CD14-positive monocyte (primary cell): ENCODE measurements around the gene PEX11A. TPM values are rescaled to one million over a fixed set of nuclear protein-coding genes. Genes with fewer than 3 reads are reported as not detected.

Experiments used
- DNase-seq, 3 donors: peaks; one replicate each; pipeline ENCODE4 v3.0.0-alpha.2; 2011 to 2022
- H2AFZ ChIP-seq: 2 replicates; pipeline ENCODE4 v1.6.0; 2012; ENCODE audit warnings: mild to moderate bottlenecking, low read depth, low read length, inconsistent platforms; ENCODE audit not compliant: insufficient read depth, poor library complexity, severe bottlenecking
- H3K27ac ChIP-seq, 2 donors: 1 replicate in 1 of 2; 2 replicates in 1 of 2; pipeline ENCODE4 v1.5.1; 2012 to 2013; ENCODE audit warnings: low read length in 2 of 2, control low read depth in 1 of 2, inconsistent platforms in 1 of 2, low read depth in 1 of 2, mild to moderate bottlenecking in 1 of 2
- H3K27me3 ChIP-seq, 2 donors: one replicate each; pipeline versions ENCODE4 v1.6.0 to v1.6.1; 2011 to 2013; ENCODE audit warnings: low read length in 2 of 2; ENCODE audit not compliant: control insufficient read depth in 2 of 2, insufficient read depth in 2 of 2
- H3K36me3 ChIP-seq, 2 donors: replicated peaks in 1 of 2; 1 replicate in 1 of 2; 2 replicates in 1 of 2; pipeline versions ENCODE4 v1.5.1 to v1.6.1; 2012 to 2013; ENCODE audit warnings: low read length in 2 of 2, control low read depth in 1 of 2, inconsistent platforms in 1 of 2, mild to moderate bottlenecking in 1 of 2; ENCODE audit not compliant: insufficient read depth in 2 of 2, control insufficient read depth in 1 of 2
- H3K4me1 ChIP-seq, 2 donors: 1 replicate in 1 of 2; 2 replicates in 1 of 2; pipeline versions ENCODE4 v1.5.1 to v1.6.1; 2012 to 2013; ENCODE audit warnings: low read length in 2 of 2, control low read depth in 1 of 2, inconsistent platforms in 1 of 2, mild to moderate bottlenecking in 1 of 2, moderate library complexity in 1 of 2; ENCODE audit not compliant: insufficient read depth in 2 of 2, control insufficient read depth in 1 of 2
- H3K4me2 ChIP-seq: replicated peaks from 2 replicates; pipeline ENCODE3; 2012; ENCODE audit warnings: low read length, moderate library complexity, mild to moderate bottlenecking; ENCODE audit not compliant: poor library complexity, severe bottlenecking; ENCODE audit errors: extremely low read depth
- H3K4me3 ChIP-seq, 3 experiments: fragments of 200-600 bp in 1 of 3; sonication (generic) in 1 of 3; replicated peaks in 1 of 3; 1 replicate in 2 of 3; 2 replicates in 1 of 3; pipeline ENCODE4 v1.5.1; 2011 to 2013; ENCODE audit warnings: low read length in 3 of 3, mild to moderate bottlenecking in 3 of 3, control low read depth in 2 of 3, low read depth in 2 of 3, inconsistent platforms in 1 of 3, moderate library complexity in 1 of 3
- H3K79me2 ChIP-seq: 2 replicates; pipeline ENCODE4 v1.6.0; 2012; ENCODE audit warnings: mild to moderate bottlenecking, control low read depth, inconsistent platforms, low read length, moderate library complexity; ENCODE audit not compliant: insufficient read depth
- H3K9ac ChIP-seq: 2 replicates; pipeline ENCODE4 v1.6.0; 2017; ENCODE audit warnings: low read length, mild to moderate bottlenecking; ENCODE audit not compliant: insufficient read depth, poor library complexity, severe bottlenecking
- H3K9me3 ChIP-seq, 2 donors: replicated peaks in 1 of 2; 1 replicate in 1 of 2; 2 replicates in 1 of 2; pipeline versions ENCODE4 v1.5.1 to v1.6.1; 2012 to 2013; ENCODE audit warnings: low read length in 2 of 2, control low read depth in 1 of 2; ENCODE audit not compliant: control insufficient read depth in 1 of 2, insufficient read depth in 1 of 2
- H4K20me1 ChIP-seq: 2 replicates; pipeline ENCODE4 v1.6.0; 2012; ENCODE audit warnings: mild to moderate bottlenecking, low read length, control low read depth, moderate library complexity; ENCODE audit not compliant: insufficient read depth
- H3K27ac Mint-ChIP-seq, 7 donors: one replicate each; pipeline ENCODE4 v1.8.0; 2020; ENCODE audit warnings: mild to moderate bottlenecking in 7 of 7, mixed read lengths in 7 of 7, moderate library complexity in 6 of 7, inconsistent platforms in 2 of 7
- H3K27me3 Mint-ChIP-seq, 3 donors: one replicate each; pipeline ENCODE4 v1.8.0; 2021 to 2022; ENCODE audit warnings: low read depth in 3 of 3, mild to moderate bottlenecking in 3 of 3, mixed read lengths in 3 of 3, moderate library complexity in 3 of 3, inconsistent platforms in 1 of 3
- H3K36me3 Mint-ChIP-seq, 2 donors: one replicate each; pipeline ENCODE4 v1.8.0; 2020; ENCODE audit warnings: mixed read lengths in 2 of 2, inconsistent platforms in 1 of 2, mild to moderate bottlenecking in 1 of 2
- H3K4me1 Mint-ChIP-seq: one replicate; pipeline ENCODE4 v1.8.0; 2020; ENCODE audit warnings: mild to moderate bottlenecking, mixed read lengths
- H3K4me3 Mint-ChIP-seq, 2 donors: one replicate each; pipeline ENCODE4 v1.8.0; 2020; ENCODE audit warnings: mild to moderate bottlenecking in 2 of 2, mixed read lengths in 2 of 2, moderate library complexity in 1 of 2
- H3K9me3 Mint-ChIP-seq, 7 donors: one replicate each; pipeline ENCODE4 v1.8.0; 2020 to 2022; ENCODE audit warnings: mixed read lengths in 7 of 7, mild to moderate bottlenecking in 6 of 7, moderate library complexity in 6 of 7, inconsistent platforms in 2 of 7
- WGBS: methylation state at CpG from one replicate; pipeline ENCODE4 v1.1.5; 2013; ENCODE audit warnings: missing lambda C conversion rate; ENCODE audit not compliant: insufficient coverage; 5-methylcytosine and 5-hydroxymethylcytosine counted together
- intact Hi-C, 2 donors: fragments of 100-400 bp; cut with micrococcal nuclease; formaldehyde crosslinking; loops; one replicate each; pipeline versions ENCODE4 v1.15.0 to v1.15.1; 2023
- polyA plus RNA-seq, 3 donors: library from polyadenylated mRNA; depleted of rRNA in 1 of 3; unstranded in 2 of 3; stranded (reverse) in 1 of 3; fragments of 300-500 nt in 2 of 3; fragments of >200 nt in 1 of 3; fragmentation: Illumina TruSeq in 2 of 3; gene quantifications; 1 replicate in 2 of 3; 2 replicates in 1 of 3; pipeline ENCODE4 v1.2.3, GENCODE V29; 2012 to 2021
- TF ChIP-seq, protein P1 (sequence below): fragments of 200-600 bp; IDR thresholded peaks from one replicate; pipeline ENCODE4 v1.8.0; 2022; ENCODE audit warnings: antibody characterized with exemption, mild to moderate bottlenecking

The PEX11A gene
- polyA plus RNA-seq, 3 donors, result 0.72 to 0.84 (median 0.75) TPM

DNA sequence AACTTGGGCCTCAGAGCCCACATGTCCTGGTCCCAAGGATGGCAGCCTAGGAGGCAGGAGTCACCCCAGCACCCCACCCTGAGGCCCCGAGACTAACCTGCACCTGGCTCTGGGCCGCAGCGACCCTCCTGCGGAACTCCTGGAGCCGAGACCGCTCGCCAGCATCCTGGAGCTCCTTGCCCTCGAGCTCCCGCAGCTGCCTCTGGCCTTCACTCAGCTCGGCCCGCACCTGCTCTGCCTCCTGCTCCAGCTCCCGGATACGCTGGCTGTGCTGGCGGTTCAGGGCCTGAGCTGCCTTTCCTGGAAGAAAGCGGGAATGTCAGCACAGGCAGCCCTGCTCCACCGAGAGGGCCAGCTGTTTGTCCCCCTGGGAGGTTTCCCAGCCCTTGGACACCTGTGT, 48.4 kb downstream of the PEX11A start:
- 99% methylated on average over 15 of the region's 16 CpGs for WGBS
- intact Hi-C loops, result no loop called here

DNA sequence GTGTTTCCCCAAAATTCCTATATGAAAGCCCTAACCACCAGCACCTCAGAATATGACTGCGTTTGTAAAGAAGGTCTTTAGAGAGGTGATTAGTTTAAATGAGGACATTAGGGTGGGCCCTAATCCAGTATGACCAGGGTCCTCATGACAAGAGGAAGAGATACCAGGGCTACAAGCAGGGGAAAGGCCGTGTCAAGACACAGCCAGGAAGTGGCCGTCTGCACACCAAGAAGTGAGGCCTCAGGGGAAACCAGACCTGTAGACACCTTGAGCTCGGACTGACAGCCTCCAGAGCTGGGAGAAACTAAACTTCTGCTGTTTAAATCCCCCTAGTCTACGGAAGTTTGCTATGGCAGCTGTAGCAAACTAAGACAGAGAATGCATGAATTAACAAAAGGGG, 49.5 kb downstream of the PEX11A start:
- TF ChIP-seq, protein P1, sequence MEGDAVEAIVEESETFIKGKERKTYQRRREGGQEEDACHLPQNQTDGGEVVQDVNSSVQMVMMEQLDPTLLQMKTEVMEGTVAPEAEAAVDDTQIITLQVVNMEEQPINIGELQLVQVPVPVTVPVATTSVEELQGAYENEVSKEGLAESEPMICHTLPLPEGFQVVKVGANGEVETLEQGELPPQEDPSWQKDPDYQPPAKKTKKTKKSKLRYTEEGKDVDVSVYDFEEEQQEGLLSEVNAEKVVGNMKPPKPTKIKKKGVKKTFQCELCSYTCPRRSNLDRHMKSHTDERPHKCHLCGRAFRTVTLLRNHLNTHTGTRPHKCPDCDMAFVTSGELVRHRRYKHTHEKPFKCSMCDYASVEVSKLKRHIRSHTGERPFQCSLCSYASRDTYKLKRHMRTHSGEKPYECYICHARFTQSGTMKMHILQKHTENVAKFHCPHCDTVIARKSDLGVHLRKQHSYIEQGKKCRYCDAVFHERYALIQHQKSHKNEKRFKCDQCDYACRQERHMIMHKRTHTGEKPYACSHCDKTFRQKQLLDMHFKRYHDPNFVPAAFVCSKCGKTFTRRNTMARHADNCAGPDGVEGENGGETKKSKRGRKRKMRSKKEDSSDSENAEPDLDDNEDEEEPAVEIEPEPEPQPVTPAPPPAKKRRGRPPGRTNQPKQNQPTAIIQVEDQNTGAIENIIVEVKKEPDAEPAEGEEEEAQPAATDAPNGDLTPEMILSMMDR, result no peak
- no peak overlapping the region for H3K4me3 ChIP-seq
- H3K27ac Mint-ChIP-seq, result peak overlapping the region in 1 of 7 donors; percentile 46
- H3K79me2 ChIP-seq, result no peaks in the 10 kb centered on the region
- H3K4me2 ChIP-seq, result no peak overlapping the region
- no peak overlapping the region for H3K4me3 Mint-ChIP-seq
- H3K36me3 ChIP-seq, result no peaks in the 10 kb centered on the region
- peaks cover 2 to 8% (median 5%) of the 10 kb centered on the region in 7 donors for H3K9me3 Mint-ChIP-seq
- no peak overlapping the region for H3K9ac ChIP-seq
- peaks cover 0 to 3% (median 2%) of the 10 kb centered on the region in 3 donors for H3K27me3 Mint-ChIP-seq
- no peaks in the 10 kb centered on the region for H3K4me1 ChIP-seq
- DNase-seq, result no peak
- no peak overlapping the region for H3K27ac ChIP-seq
- H3K4me1 Mint-ChIP-seq, result no peaks in the 10 kb centered on the region
- intact Hi-C loops, result no loop called here
- 59% methylated on average over 2 of the region's 5 CpGs for WGBS
- peaks cover 0 to 3% of the 10 kb centered on the region in 2 donors for H3K9me3 ChIP-seq
- no peaks in the 10 kb centered on the region for H4K20me1 ChIP-seq
- no peak overlapping the region for H2AFZ ChIP-seq
- no peaks in the 10 kb centered on the region for H3K27me3 ChIP-seq
- H3K36me3 Mint-ChIP-seq, result no peaks in the 10 kb centered on the region

More for the DNA sequence above, 48.4 kb downstream of the PEX11A start:
- Histone ChIP-seq H3K27ac (no peak overlapping the region), H3K9me3 (peaks cover 0 to 3% of the 10 kb centered on the region in 2 donors), H4K20me1 (no peaks in the 10 kb centered on the region), H3K27me3 (no peaks in the 10 kb centered on the region), H3K79me2 (no peaks in the 10 kb centered on the region), H2AFZ (no peak overlapping the region), H3K9ac (no peak overlapping the region), H3K4me3 (no peak overlapping the region), H3K36me3 (no peaks in the 10 kb centered on the region), H3K4me2 (no peak overlapping the region), H3K4me1 (no peaks in the 10 kb centered on the region)
- no peak overlapping the region for H3K27ac Mint-ChIP-seq
- TF ChIP-seq, protein P1, result no peak
- no peak for DNase-seq
- H3K9me3 Mint-ChIP-seq, result peaks cover 1 to 7% (median 4%) of the 10 kb centered on the region in 7 donors
- no peaks in the 10 kb centered on the region for H3K36me3 Mint-ChIP-seq
- H3K27me3 Mint-ChIP-seq, result peaks cover 0 to 3% (median 2%) of the 10 kb centered on the region in 3 donors
- H3K4me3 Mint-ChIP-seq, result no peak overlapping the region
- peaks cover under 1% of the 10 kb centered on the region for H3K4me1 Mint-ChIP-seq
